ENCODE measurements around the gene EPC2.

The EPC2 gene

GRCh38 chr2:148828941-148829340 lies 184.4 kb downstream of the EPC2 start:
- H3K4me3 ChIP-seq (ENCODE audit: low read depth, low read length) = no peak overlapping the region
- TF ChIP-seq, protein P1, sequence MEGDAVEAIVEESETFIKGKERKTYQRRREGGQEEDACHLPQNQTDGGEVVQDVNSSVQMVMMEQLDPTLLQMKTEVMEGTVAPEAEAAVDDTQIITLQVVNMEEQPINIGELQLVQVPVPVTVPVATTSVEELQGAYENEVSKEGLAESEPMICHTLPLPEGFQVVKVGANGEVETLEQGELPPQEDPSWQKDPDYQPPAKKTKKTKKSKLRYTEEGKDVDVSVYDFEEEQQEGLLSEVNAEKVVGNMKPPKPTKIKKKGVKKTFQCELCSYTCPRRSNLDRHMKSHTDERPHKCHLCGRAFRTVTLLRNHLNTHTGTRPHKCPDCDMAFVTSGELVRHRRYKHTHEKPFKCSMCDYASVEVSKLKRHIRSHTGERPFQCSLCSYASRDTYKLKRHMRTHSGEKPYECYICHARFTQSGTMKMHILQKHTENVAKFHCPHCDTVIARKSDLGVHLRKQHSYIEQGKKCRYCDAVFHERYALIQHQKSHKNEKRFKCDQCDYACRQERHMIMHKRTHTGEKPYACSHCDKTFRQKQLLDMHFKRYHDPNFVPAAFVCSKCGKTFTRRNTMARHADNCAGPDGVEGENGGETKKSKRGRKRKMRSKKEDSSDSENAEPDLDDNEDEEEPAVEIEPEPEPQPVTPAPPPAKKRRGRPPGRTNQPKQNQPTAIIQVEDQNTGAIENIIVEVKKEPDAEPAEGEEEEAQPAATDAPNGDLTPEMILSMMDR (IDR thresholded peaks at IDR 0.05; ENCODE audit: low read depth, low read length) = no peak

DNA sequence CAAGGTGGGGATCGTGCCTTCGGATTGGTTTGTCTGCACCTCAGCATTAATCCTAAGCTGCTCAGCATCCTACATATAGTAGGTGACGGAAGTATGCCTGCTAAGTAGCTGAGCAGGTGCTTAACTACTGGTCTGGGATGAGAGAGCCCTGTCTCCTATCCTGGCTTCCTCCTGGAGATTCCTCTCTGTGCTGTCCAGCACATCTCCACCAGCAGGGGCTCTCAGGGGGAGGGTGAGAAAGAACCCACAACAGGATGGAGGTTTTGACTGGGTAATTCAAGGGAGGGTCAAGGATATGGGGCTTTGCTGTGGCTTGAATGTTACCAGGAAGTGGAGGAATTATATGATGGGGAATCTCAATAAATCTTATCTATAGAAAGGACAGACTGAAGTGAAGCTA lies 185.1 kb downstream of the EPC2 start:
- TF ChIP-seq, protein P1 (IDR thresholded peaks at IDR 0.05; ENCODE audit: low read depth, low read length) = no peak
- H3K4me3 ChIP-seq (ENCODE audit: low read depth, low read length) = no peak overlapping the region

DNA sequence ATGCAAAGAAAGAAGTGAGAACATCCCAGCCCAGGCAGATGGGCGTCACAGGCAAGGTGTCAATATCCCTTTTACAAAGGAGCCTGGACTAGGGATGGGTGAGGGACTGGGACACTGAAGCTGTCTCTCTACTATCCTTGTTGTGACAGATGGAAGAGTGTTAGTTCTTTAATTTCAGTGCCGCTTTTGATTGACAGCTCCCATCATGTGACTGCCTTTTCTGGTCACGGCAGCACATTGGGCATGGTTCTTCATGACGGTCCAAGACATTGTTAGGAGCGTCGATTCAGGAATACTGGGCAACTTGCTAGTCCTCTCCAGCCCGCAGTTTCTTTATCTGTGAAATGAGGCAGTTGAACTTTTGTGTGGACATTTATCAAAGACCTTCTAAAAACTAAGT lies 188.1 kb downstream of the EPC2 start:
- H3K4me3 ChIP-seq (ENCODE audit: low read depth, low read length) = no peak overlapping the region
- TF ChIP-seq, protein P1 (IDR thresholded peaks at IDR 0.05; ENCODE audit: low read depth, low read length) = no peak

All from WI38 (cell line).